SK-N-MC (cell line): ENCODE results near the gene THY1.

Source experiments
- DNase-seq: peaks from one replicate; pipeline ENCODE4 v3.0.0-alpha.2; 2011; ENCODE audit warnings: low read depth, low spot score
- H3K27ac ChIP-seq: fragments of 200-600 bp; sonication (generic); 2 replicates; pipeline ENCODE4 v1.5.1; 2016; ENCODE audit warnings: mixed run types
- H3K36me3 ChIP-seq: fragments of 200-600 bp; sonication (generic); 2 replicates; pipeline ENCODE4 v1.6.1; 2017; ENCODE audit warnings: antibody characterized with exemption, low read length, mixed read lengths; ENCODE audit not compliant: insufficient read depth
- H3K4me3 ChIP-seq: fragments of 200-600 bp; sonication (generic); 2 replicates; pipeline ENCODE4 v1.5.1; 2016
- H3K9ac ChIP-seq: fragments of 200-600 bp; sonication (generic); 2 replicates; pipeline ENCODE4 v1.8.0; 2017; ENCODE audit warnings: mixed run types, mixed read lengths; ENCODE audit not compliant: insufficient read length
- H3K9me3 ChIP-seq: fragments of 200-600 bp; sonication (generic); 2 replicates; pipeline ENCODE4 v1.6.1; 2017; ENCODE audit warnings: low read depth, mild to moderate bottlenecking, antibody characterized with exemption, low read length, moderate library complexity, mixed read lengths
- EZH2 ChIP-seq: fragments of 200-600 bp; sonication (generic); IDR thresholded peaks from one replicate; pipeline ENCODE4 v1.6.1; 2017; ENCODE audit warnings: antibody characterized with exemption
- FOXP2 ChIP-seq: optimal IDR thresholded peaks from 2 replicates; pipeline ENCODE3; 2011; ENCODE audit warnings: mild to moderate bottlenecking, moderate library complexity; ENCODE audit not compliant: insufficient read depth; ENCODE audit errors: extremely low read length, control extremely low read depth
- POLR2AphosphoS5 ChIP-seq: IDR thresholded peaks from 2 replicates; pipeline ENCODE4 v1.6.1; 2012; ENCODE audit warnings: mild to moderate bottlenecking, low read depth, low read length, borderline replicate concordance

Gene THY1

DNA sequence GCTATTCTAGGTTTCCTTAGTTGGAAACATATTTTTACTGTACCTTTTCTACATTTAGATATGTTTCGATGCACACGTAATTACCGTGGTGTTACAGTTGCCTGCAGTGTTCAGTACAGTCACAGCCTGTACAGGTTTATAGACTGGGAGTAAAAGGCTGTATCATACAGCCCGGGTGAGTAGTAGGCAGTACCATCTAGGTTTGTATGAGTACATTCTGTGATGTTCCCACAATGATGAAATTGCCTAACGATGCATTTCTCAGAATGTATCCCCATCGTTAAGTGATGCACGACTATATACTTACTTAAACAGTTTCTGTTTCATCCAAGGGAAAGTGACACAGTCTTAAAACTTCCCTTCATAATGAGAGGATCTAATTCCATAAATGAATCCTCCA is 13.1 kb upstream of the THY1 start:
- H3K36me3 ChIP-seq: no peaks in the 10 kb centered on the region
- H3K9me3 ChIP-seq: no peaks in the 10 kb centered on the region
- DNase-seq: no peak
- H3K9ac ChIP-seq: no peak overlapping the region
- no peak overlapping the region; the same call in 1 of the 2 replicates for H3K27ac ChIP-seq
- no peak for TF ChIP-seq FOXP2
- TF ChIP-seq POLR2AphosphoS5: no peak
- TF ChIP-seq EZH2: no peak
- no peak overlapping the region for H3K4me3 ChIP-seq

- no peak for DNase-seq
- H3K9me3 ChIP-seq: no peaks in the 10 kb centered on the region
- H3K9ac ChIP-seq: no peak overlapping the region
- no peak overlapping the region for H3K27ac ChIP-seq
- H3K4me3 ChIP-seq: no peak overlapping the region
- no peak for TF ChIP-seq FOXP2
- no peak for TF ChIP-seq EZH2
- TF ChIP-seq POLR2AphosphoS5: no peak
- no peaks in the 10 kb centered on the region for H3K36me3 ChIP-seq
These were observed 11.8 kb upstream of the THY1 start for GRCh38 chr11:119434591-119435330.

GRCh38 chr11:119433358-119433725 is 10.4 kb upstream of the THY1 start:
- no peak for DNase-seq
- peak overlapping the region; percentile 69 for H3K4me3 ChIP-seq
- no peaks in the 10 kb centered on the region for H3K36me3 ChIP-seq
- H3K27ac ChIP-seq: peak overlapping the region; percentile 95
- H3K9me3 ChIP-seq: no peaks in the 10 kb centered on the region
- TF ChIP-seq POLR2AphosphoS5 (no peak), EZH2 (no peak), FOXP2 (no peak)
- peak overlapping the region; percentile 61 for H3K9ac ChIP-seq

DNA sequence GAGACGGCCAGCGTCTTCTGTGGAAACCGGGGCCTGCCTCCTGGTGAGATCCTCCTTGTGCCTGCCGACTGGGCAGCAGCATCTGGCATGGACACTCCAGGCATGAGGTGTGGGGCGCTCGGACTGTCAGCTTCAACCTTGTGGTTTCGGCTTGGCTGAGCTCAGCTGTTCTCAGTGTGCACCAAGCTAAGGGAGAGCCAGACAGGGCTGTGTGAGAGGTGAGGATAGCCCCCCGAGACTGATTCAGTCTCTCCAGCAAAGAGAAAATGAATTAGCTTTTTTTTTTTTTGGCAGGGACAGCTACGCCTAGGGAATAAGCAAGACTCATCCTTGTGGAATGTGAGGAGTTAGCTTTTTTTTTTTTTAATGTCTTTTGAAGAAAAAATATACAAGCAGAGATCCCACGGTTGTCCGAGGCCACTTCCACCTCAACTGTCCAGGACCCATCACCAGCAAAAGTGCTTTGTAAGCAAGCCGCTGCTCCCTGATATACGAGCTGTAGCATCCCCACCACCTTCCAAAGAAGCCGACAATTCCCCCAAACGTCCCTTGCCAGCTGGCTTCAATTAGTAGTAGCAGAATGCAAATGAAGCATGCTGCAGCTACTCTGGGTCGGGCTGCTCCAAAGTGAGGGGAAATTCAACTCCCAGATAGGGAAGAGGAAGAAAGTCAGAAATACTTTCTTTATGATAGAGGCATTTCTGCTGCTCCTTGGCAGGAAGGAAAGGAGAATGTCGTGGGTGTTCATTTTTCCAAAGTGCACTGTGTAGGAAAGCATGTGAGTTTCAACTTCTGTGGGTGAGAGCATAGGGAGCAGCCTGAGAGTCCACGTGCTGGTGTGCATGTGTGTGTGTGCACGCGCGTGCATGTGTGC is 9.7 kb upstream of the THY1 start:
- TF ChIP-seq EZH2: no peak
- TF ChIP-seq POLR2AphosphoS5: peak; percentile 46; the same call in 1 of the 2 replicates
- no peak for TF ChIP-seq FOXP2
- DNase-seq: peak; percentile 66
- Histone ChIP-seq H3K27ac (peak overlapping the region; percentile 95), H3K4me3 (peak overlapping the region; percentile 69), H3K9ac (peak overlapping the region; percentile 61), H3K9me3 (no peaks in the 10 kb centered on the region), H3K36me3 (no peaks in the 10 kb centered on the region)

DNA sequence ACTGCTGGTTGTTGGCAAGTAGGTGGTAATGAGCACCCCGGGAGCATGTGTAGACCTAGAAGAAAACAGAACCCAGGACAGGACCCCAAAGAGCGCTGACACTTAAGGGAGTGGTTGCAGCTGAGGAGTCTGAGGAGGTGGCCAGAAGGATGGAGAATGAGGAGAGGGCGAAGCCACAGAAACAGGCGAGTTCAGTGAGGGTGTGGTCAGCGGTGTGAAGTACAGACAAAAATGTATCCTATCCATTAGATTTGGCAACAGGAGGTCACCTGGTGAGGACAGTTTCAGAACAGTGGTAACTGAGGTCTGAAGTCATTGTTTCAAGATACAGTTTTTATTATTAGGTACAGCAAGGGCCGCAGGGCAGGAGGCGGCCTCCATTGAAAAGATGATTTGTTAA is 8.6 kb upstream of the THY1 start:
- no peak overlapping the region for H3K9ac ChIP-seq
- no peak for DNase-seq
- no peaks in the 10 kb centered on the region for H3K9me3 ChIP-seq
- TF ChIP-seq EZH2 (no peak), FOXP2 (no peak), POLR2AphosphoS5 (no peak)
- H3K27ac ChIP-seq: no peak overlapping the region
- H3K4me3 ChIP-seq: no peak overlapping the region
- no peaks in the 10 kb centered on the region for H3K36me3 ChIP-seq

DNA sequence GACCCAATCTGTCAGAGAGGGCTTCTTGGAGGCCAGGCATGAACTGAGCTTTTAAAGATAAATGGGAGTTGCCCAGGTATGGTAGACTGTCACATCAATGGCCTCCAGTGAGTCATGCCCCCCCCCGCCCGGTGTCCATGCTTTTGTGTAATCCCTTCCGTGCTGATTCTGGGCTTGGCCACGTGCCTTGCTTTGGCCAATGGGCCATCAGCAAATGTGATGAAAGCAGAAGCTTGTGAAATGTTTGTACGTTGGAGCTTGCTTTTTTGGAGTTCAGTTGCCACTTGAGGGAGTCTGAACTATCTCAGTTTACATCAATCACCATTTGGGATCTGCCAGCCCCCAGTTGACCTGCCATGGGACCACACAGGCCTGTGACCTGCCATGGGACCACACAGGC is 4.3 kb upstream of the THY1 start:
- Histone ChIP-seq H3K9me3 (no peaks in the 10 kb centered on the region), H3K27ac (no peak overlapping the region), H3K9ac (no peak overlapping the region), H3K36me3 (no peaks in the 10 kb centered on the region), H3K4me3 (no peak overlapping the region)
- no peak for DNase-seq
- TF ChIP-seq POLR2AphosphoS5 (no peak), EZH2 (no peak), FOXP2 (no peak)

- Histone ChIP-seq H3K4me3 (no peak overlapping the region), H3K27ac (no peak overlapping the region), H3K9ac (no peak overlapping the region), H3K9me3 (no peaks in the 10 kb centered on the region), H3K36me3 (no peaks in the 10 kb centered on the region)
- DNase-seq: no peak
- no peak for TF ChIP-seq EZH2
- TF ChIP-seq FOXP2: no peak
- no peak for TF ChIP-seq POLR2AphosphoS5
These were observed 3.2 kb upstream of the THY1 start for GRCh38 chr11:119426142-119426541.

GRCh38 chr11:119424775-119425174 is 1.8 kb upstream of the THY1 start:
- H3K9me3 ChIP-seq: no peaks in the 10 kb centered on the region
- H3K27ac ChIP-seq: no peak overlapping the region
- TF ChIP-seq FOXP2 (no peak), POLR2AphosphoS5 (no peak), EZH2 (no peak)
- H3K36me3 ChIP-seq: peaks cover 11% of the 10 kb centered on the region
- DNase-seq: no peak
- H3K4me3 ChIP-seq: no peak overlapping the region
- no peak overlapping the region for H3K9ac ChIP-seq

DNA sequence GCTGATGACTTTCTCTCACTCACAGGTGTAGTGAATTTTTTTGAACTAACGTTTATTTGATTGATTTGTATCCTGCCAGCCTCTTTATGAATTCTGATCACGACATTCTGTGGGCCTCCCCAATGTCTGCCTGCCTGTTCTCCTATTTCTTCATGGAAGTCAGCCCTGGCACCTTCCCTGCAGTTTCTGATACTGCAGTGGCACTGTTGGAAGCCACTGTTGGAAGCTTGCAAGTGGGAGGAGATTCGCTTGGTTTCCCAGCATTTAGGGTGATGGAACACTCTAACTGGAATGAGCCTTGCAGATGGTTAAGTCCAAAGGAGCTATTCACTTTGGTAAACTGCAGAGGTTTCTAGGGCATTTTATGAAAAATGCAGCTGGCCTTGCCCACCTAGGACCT is 1.3 kb upstream of the THY1 start:
- no peak overlapping the region for H3K4me3 ChIP-seq
- H3K27ac ChIP-seq: no peak overlapping the region
- peaks cover 15% of the 10 kb centered on the region for H3K36me3 ChIP-seq
- TF ChIP-seq EZH2 (no peak), FOXP2 (no peak), POLR2AphosphoS5 (no peak)
- DNase-seq: no peak
- no peaks in the 10 kb centered on the region for H3K9me3 ChIP-seq
- no peak overlapping the region for H3K9ac ChIP-seq
